NCI-H1105 (cell line): ENCODE measurements around the gene NRROS.
A peak's percentile ranks its signal among the peaks of the same experiment; 100 is the strongest.

Experiments used
- DNase-seq: peaks from one replicate; lab custom pipeline; 2025; lab: John Stamatoyannopoulos, UW

NRROS gene

GRCh38 chr3:196684548-196685407 is 45.3 kb downstream of the NRROS start:
- DNase-seq = peak; percentile 73

DNA sequence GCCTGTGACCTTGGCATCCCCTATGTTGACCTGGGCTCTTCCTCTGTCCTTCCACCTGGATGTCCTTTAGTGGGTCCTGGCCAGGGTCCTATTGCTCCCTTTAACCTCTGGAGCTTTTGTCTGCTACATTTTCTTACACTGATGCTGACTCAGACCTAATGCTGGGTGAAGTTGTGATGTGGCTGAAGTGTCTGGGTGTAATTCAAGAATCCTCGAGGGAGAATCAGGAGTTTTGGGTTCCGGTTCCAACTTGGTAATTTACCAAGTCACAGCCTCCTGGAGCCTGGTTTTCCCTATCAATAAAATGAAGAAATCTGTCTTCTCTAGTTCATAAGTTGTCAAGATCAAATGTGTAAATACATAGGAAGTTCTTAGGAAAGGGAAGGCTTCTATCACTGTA is 46.9 kb downstream of the NRROS start:
- no peak for DNase-seq

DNA sequence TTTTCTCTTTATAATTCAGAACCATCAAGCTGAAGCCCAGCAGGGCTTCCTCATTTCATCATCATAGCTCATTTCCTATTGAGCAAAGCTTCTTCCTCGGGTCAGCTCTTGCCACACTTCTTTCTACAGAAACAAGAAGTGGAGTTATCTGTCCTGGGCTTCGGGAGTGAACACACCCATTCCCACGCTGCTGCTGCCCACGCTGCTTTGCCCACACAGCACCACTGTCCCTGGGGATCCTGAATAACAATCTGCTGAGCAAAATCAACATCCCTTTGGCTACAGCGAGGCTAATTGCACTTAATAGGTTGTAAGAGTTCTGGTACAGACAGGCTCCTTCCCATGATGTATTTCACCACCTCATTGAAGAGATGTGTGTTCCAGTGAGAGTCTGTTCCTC is 48.9 kb downstream of the NRROS start:
- no peak for DNase-seq

DNA sequence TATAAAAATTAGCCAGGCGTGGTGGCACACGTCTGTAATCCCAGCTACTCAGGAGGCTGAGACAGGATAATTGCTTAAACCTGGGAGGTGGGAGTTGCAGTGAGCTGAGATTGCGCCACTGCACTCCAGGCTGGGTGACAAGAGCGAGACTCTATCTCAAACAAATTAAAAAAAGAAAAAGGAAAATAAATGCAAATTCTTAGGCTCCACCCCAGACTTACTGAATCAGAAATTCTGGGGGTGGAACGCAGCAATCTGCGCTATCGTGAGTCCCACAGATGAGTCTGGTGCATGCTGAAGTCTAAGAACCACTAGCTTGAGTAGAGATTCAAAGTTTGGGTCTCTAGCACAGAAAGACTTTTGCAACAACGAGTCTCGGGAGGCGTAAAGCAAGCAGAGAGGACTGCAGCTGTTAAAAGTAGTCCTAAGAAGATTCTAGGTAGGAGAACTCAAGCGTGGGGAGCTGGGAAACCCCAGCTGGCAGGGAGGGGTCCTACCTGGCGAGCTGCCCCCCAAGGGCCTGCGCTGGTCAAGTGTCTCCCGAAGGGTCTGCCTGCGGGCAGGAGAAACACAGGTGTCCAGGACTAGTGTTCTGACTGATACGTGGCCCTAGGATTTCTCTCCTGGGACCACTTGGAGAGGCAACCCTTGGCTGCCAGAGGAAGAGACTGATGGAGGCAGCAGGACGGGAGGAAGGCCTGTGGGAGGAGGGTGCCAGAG is 50.6 kb downstream of the NRROS start:
- DNase-seq = no peak

GRCh38 chr3:196691386-196691785 is 51.9 kb downstream of the NRROS start:
- DNase-seq = no peak

DNA sequence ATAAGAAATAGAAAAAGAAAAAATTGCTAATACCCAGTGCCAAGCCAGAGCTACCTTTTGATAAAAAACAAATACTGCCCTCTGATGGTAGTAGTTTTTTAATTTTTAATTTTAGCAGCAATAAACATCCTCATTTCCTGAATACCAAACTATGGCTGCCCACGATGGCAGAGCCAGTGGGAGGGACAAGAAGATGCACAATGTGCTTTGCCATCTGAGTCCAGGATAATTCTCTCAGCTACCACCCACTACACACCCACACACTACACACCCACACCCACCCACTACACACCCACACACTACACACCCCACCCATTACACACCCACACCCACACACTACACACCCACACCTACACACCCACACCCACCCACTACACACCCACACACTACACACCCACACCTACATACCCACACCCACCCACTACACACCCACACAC is 54.7 kb downstream of the NRROS start:
- no peak for DNase-seq

DNA sequence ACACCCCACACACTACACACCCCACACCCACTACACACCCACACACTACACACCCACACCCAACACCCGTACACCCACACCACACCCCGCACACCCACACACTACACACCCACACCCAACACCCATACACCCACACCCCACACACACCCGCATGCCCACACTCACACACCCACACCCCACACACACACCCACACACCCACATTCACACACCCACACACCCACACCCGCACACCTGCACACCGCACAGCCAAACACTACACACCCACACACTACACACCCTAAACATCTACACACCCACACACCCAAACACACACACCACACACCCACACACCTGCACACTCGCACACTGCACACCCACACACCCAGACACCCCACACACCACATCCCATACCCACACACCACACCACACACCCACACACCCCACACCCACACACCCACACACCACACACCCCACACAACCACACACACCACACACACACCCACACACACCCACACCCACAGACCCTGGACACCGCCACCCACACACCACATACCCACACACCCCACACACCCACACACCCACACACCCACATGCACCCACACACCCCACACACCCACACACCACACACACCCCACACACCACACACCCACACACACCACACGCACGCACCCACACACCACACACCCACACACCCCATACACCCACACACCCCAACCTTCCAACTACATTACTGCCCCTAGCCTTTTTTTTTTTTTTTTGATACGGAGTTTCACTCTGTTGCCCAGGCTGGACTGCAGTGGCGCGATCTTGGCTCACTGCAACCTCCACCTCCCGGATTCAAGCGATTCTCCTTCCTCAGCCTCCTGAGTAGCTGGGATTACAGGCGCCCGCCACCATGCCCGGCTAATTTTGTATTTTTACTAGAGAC is 55.7 kb downstream of the NRROS start:
- DNase-seq = no peak

DNA sequence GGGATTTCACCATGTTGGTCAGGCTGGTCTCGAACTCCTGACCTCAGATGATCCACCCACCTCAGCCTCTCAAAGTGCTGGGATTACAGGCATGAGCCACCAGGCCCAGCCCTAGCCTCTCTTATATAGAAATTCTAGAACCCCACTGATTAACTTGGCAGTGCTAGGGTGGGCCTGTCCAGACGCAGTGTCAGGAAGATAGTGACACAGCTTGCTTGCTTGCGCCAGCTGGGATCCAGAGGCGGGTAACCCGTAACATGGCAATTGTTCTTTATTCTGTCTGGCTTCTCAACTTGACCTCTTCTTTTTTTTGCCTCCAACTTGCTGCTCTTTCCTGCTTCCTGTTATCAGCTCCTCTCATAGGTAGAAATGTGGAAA is 56.3 kb downstream of the NRROS start:
- no peak for DNase-seq

DNA sequence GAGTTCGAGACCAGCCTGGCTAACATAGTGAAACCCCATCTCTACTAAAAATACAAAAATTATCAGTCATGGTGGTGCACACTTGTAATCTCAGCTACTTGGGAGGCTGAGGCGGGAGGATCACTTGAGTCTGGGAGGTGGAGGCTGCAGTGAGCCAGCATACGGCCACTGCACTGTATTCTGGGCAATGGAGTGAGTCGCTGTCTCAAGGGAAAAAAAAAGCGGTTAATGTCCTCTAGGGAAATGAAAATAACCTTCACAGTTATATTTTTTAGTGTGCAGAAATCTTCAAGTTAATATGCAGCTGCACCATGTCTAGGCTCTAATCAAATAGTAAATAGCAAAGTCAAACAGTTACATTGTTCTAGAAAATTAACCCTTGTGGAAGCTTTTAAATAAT is 57.8 kb downstream of the NRROS start:
- no peak for DNase-seq

DNA sequence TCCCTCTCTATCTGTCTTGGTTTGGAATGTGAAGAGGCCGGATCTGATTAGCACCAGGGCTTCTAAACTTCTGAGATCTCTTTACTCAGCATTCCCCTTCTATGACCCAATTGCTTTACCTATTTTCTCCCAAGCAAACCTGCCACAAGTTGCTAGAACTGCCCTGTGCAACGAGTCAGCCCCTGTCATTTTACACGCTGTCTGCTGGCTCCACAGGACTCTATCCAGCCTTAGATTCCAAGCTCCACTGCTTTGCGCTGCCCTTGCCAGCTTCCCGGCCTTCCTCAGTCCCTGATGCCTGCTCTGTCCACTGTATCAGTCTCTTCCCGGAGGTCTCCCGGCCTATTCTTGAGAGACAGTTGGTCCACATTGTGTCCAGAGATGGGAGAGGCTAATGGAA is 60.3 kb downstream of the NRROS start:
- no peak for DNase-seq

GRCh38 chr3:196700801-196701200 is 61.3 kb downstream of the NRROS start:
- no peak for DNase-seq

- no peak for DNase-seq
These were observed 66.8 kb downstream of the NRROS start for GRCh38 chr3:196706327-196706726.

DNA sequence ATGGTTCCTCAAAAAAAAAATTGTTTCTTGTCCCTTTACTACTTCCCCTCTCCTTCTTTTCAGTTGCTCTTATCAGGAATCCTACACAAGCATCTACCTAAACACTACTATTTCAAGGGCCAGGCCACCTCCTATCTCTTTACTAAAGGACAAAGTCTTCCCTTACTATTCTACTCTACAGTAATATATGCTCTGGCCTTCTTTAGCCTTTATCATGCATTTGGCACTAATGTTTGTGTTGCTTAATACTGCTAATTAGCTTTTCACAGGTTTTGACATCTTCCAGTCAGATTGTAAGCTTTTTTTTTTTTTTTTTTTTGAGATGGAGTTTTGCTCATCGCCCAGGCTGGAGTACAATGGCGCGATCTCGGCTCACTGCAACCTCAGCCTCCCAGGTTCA is 67.2 kb downstream of the NRROS start:
- no peak for DNase-seq

- no peak for DNase-seq
These were observed 68.1 kb downstream of the NRROS start for GRCh38 chr3:196707566-196707965.

- no peak for DNase-seq
These were observed 69.0 kb downstream of the NRROS start for GRCh38 chr3:196708467-196708866.
